C4-2B (cell line): Measurements from ENCODE around the gene NHSL1.

Experiments
- H3K27ac ChIP-seq: fragments of 450-650 bp; 2 replicates; pipeline ENCODE4 v1.5.1; 2017
- CTCF ChIP-seq: fragments of 450-650 bp; conservative IDR thresholded peaks from 2 replicates; pipeline ENCODE4 v1.5.1; 2017; ENCODE audit warnings: mild to moderate bottlenecking
- ZFX ChIP-seq: fragments of 450-650 bp; IDR thresholded peaks from 2 replicates; pipeline ENCODE4 v1.6.1; 2017

Gene NHSL1

DNA sequence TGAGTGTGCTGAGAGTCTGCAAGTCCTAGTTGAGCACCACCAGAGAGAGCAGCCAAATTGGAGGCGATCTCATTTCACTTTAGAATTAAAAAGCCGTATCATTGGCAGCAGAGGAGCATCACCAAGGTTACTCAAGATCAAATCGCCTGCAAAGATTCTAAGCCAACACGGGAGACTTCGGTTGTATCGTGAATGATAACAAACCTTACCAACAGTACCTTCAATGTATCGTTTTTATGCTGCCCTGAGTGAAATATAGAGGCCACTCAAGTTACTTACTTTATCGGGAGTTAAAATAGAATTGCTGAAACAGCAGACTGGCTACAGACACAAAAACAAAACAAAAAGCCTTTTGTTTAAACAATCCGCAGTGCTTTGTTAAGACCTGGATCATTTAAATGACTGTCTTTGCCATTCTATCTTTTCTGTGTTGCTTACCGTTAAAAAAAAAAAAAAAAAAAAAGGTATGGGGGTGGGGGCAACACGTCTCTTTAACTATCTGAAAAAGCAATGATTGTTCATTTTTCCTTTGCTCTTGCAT is 14.2 kb downstream of the NHSL1 start:
- H3K27ac ChIP-seq = no peak overlapping the region
- TF ChIP-seq CTCF = no peak
- no peak for TF ChIP-seq ZFX

GRCh38 chr6:138484018-138484731 is 15.1 kb downstream of the NHSL1 start:
- no peak overlapping the region; the same call in 1 of the 2 replicates for H3K27ac ChIP-seq
- no peak for TF ChIP-seq CTCF
- TF ChIP-seq ZFX = no peak

- peak overlapping the region; percentile 64; the same call in 1 of the 2 replicates for H3K27ac ChIP-seq
- TF ChIP-seq CTCF (no peak), ZFX (no peak)
Observed at GRCh38 chr6:138482816-138483215, 16.5 kb downstream of the NHSL1 start.

GRCh38 chr6:138480279-138480949 is 18.9 kb downstream of the NHSL1 start:
- no peak for TF ChIP-seq CTCF

DNA sequence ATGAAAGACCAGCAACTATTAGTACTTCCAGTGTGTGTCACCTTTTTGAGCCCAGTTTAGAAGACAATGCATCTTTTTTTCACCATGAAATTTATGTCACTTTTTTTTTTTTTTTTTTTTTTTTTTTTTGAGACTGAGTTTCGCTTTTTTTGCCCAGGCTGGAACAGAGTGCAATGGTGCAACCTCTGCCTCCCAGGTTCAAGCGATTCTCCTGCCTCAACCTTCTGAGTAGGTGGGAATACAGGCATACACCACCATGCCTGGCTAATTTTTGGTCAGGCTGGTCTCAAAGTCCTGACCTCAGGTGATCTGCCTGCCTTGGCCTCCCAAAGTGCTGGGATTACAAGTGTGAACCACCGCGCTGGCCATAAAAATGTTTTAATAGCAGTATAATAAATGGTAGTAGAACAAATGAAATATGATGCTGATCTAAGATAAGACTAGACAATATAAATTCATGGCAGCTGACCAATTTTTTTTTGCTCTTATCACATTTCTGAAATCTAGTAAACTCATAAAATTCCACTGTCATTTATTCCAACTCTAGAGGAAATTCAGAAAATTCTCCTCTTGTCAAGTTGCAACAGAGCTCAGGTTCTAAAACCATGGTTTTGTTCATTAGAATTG is 21.3 kb downstream of the NHSL1 start:
- TF ChIP-seq CTCF (no peak), ZFX (no peak)
- peak overlapping the region; percentile 85 for H3K27ac ChIP-seq

More at GRCh38 chr6:138480279-138480949, 18.9 kb downstream of the NHSL1 start:
- no peak overlapping the region; the same call in 1 of the 2 replicates for H3K27ac ChIP-seq

DNA sequence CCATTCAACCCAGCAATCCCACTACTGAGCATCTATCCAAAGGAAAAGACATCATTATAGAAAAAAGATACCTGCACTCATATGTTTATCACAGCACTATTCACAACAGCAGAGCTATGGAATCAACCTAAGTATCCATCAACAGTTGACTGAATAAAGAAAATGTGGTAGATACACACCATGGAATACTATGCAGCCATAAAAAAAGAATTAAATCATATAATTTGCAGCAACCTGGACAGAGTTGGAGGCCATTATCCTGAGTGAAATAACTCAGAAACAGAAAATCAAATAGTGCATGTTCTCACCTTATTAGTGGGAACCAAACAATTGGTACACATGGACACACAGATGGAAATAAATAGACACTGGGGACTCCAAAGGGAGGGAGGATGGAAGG is 23.2 kb downstream of the NHSL1 start:
- TF ChIP-seq CTCF = no peak
- TF ChIP-seq ZFX = no peak
- peak overlapping the region; percentile 73 for H3K27ac ChIP-seq

- no peak for TF ChIP-seq CTCF
- TF ChIP-seq ZFX = no peak
Observed at GRCh38 chr6:138473144-138473543, 26.1 kb downstream of the NHSL1 start.

More at GRCh38 chr6:138473144-138473543, 26.1 kb downstream of the NHSL1 start:
- H3K27ac ChIP-seq = no peak overlapping the region
